GM19452 (cell line): ENCODE results near the gene PGF.

Experiments
- ATAC-seq: cut with Tn5 transposase; IDR thresholded peaks from one replicate; pipeline ENCODE4 v1.9.1; 2021; ENCODE audit not compliant: unreplicated experiment

The PGF gene

GRCh38 chr14:74904635-74905503, 50.5 kb downstream of the PGF start:
- no peak for ATAC-seq

DNA sequence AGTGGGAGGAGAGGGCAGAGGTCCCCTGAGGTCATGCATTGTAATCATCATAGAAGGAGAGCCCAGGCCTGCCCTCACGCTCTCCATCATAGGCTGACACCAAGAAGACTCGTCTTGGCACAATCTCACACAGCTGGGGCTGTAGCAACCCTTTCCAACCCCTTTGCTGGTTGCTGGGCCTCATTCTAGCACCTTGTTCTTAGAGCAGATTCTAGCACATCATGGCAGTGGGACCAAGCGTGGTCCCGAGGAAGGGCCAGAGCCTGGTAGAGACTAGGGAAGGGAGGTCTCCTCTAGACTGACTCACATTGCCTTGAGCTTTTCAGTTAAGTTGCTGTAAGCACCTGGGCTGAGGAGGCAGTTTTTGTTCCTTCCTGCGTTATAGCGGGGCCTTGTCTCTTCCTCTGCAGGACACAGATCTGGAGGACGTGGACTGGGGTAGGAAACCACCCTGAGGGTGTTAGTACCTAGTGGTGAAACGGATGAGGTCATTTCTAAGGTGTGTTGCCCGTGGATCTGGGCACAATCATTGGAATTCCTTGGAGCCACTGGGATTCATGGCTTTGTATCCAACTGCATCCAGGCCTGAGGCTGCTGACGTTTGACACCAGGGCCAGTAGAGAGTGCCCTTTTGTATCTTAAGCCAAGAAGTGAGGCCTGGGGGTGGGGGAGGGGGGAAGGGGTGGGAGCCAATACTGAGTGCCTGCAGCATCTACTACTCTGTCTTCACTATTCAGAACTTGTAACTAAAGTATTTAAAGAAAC, 52.3 kb downstream of the PGF start:
- ATAC-seq = no peak

DNA sequence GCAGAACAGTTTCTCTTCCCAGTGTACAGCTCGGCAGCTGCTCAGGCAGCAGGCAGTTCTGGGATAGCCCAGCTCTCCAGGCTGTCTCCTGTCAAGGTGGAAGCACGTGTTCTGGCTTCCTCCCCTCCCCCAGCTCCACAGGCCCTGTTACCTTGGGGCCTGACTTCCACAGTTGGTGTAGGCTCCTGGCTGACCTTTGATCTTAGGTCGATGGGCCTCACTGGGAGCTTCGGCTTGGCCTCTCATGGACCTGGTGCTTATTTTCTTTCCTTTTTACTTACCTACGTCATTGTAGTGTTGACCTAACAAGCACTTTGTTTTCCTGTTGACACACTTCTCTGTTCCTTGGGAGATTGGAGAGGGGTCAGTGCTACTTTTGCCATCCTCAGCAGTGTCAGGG, 56.7 kb downstream of the PGF start:
- no peak for ATAC-seq

- ATAC-seq = no peak
Observed at GRCh38 chr14:74898083-74898482, 57.3 kb downstream of the PGF start.

DNA sequence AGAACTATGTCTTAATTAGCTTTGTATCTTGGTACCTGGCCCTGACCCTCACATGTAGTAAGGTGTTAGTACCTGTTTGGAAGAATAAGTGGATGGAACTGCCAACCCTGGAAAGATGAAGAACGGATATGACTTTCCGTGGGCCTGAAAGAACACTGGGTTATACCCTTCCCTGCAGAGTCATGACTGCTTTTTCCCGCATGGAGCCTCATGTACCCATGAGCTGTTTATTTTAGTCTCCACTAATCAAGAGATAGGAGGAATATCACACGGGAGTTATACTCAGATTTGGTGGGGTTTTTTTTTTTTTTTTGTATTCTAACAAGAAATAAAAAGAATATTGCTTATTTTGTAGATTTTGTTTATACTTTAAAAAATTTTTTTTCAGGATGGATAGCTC, 57.8 kb downstream of the PGF start:
- ATAC-seq = no peak

- no peak for ATAC-seq
Observed at GRCh38 chr14:74896400-74896799, 59.0 kb downstream of the PGF start.

- peak; percentile 64 for ATAC-seq
Observed at GRCh38 chr14:74893614-74894091, 61.7 kb downstream of the PGF start.

DNA sequence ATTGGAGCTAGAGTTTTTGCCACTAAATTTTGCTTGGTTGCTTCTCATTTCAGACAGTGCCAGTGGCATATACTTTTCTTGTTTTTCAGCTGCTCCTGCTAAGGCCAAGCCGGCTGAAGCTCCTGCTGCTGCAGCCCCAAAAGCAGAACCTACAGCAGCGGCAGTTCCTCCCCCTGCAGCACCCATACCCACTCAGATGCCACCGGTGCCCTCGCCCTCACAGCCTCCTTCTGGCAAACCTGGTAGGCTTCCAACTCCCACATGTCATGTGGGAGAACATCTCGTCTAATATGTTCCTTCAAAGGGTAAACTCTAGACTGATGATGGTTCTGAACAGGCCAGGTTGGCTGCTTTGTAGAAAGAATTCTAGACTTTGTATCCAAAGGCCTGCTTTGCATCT, 62.7 kb downstream of the PGF start:
- no peak for ATAC-seq

GRCh38 chr14:74891870-74892269, 63.5 kb downstream of the PGF start:
- ATAC-seq = no peak
